ENCODE results near the gene REXO5. TPM values are rescaled to one million over a fixed set of nuclear protein-coding genes. Genes with fewer than 3 reads are reported as not detected.

The REXO5 gene
- total and polyA plus RNA-seq, 2 donors (not counting 1 experiment from before 2014, with no cell fraction given), result 0.42 to 1.3 TPM

GRCh38 chr16:20857281-20857680 is 51.0 kb downstream of the REXO5 start:
- no peak overlapping the region for H3K27ac ChIP-seq (ENCODE audit: low read length in 2 of 2)
- H3K36me3 ChIP-seq (replicated peaks in 1 of 2; ENCODE audit: control extremely low read depth in 1 of 2, control insufficient read depth in 1 of 2, extremely low read depth in 1 of 2, insufficient read depth in 2 of 2, low read length in 1 of 2), result peaks cover 9 to 11% of the 10 kb centered on the region in 2 experiments
- TF ChIP-seq EZH2 (IDR thresholded peaks at IDR 0.05; ENCODE audit: borderline replicate concordance, insufficient read depth, low read depth, low read length, poor library complexity, severe bottlenecking) (no peak), CTCF (IDR thresholded peaks at IDR 0.05) (no peak)
- H3K27me3 Mint-ChIP-seq, result no peaks in the 10 kb centered on the region
- POLR2A ChIA-PET, result no interaction called here
- H3K4me1 ChIP-seq (ENCODE audit: control insufficient read depth in 2 of 2, insufficient read depth in 2 of 2, low read length in 2 of 2), result no peaks in the 10 kb centered on the region
- H3K27ac Mint-ChIP-seq, result no peak overlapping the region
- no peaks in the 10 kb centered on the region for H3K27me3 ChIP-seq (replicated peaks in 1 of 4; ENCODE audit: control extremely low read depth in 1 of 4, control insufficient read depth in 3 of 4, insufficient read depth in 4 of 4, low read length in 3 of 4)
- H3K4me3 ChIP-seq (ENCODE audit: control extremely low read depth in 1 of 5, extremely low read depth in 1 of 5, insufficient read depth in 1 of 5, low read depth in 2 of 5, low read length in 4 of 5), result no peak overlapping the region
- no peaks in the 10 kb centered on the region for H3K9me3 ChIP-seq (ENCODE audit: control extremely low read depth in 1 of 3, control insufficient read depth in 2 of 3, insufficient read depth in 1 of 3, low read length in 2 of 3)
- DNase-seq (no peak), ATAC-seq (ENCODE audit: low read depth) (no peak)
- H3K9me3 Mint-ChIP-seq (ENCODE audit: insufficient read depth), result no peaks in the 10 kb centered on the region
- H3K79me2 ChIP-seq (ENCODE audit: control insufficient read depth, insufficient read depth, low read length), result peaks cover under 1% of the 10 kb centered on the region
- no peaks in the 10 kb centered on the region for H3K4me1 Mint-ChIP-seq
- no peak overlapping the region for H2AFZ ChIP-seq (ENCODE audit: insufficient read depth, low read depth, low read length, poor library complexity, severe bottlenecking)
- no peak overlapping the region for H3K9ac ChIP-seq (ENCODE audit: low read length)
- H3K4me3 Mint-ChIP-seq, result no peak overlapping the region
- CTCF ChIA-PET, result interaction anchor here (0.7 to 1.3 kb wide), 2 partner anchors 9 to 330 kb away, joined by 3 to 4 read pairs; no protein-coding TSS in a partner anchor
- WGBS (ENCODE audit: insufficient coverage), result 100% methylated on average over 1 of the region's 2 CpGs
- no peak overlapping the region for H3K4me2 ChIP-seq (replicated peaks; ENCODE audit: low read depth, low read length, poor library complexity, severe bottlenecking)
- H4K20me1 ChIP-seq (ENCODE audit: control insufficient read depth, insufficient read depth, low read length, poor library complexity, severe bottlenecking), result no peaks in the 10 kb centered on the region
- intact Hi-C loops (cut with micrococcal nuclease), result loop anchor here (10.0 kb wide), 1 partner anchor 698 kb away; no protein-coding TSS in a partner anchor

GRCh38 chr16:20859229-20859628 is 52.9 kb downstream of the REXO5 start:
- Histone ChIP-seq H2AFZ (ENCODE audit: insufficient read depth, low read depth, low read length, poor library complexity, severe bottlenecking) (no peak overlapping the region), H3K4me1 (ENCODE audit: control insufficient read depth in 2 of 2, insufficient read depth in 2 of 2, low read length in 2 of 2) (no peaks in the 10 kb centered on the region), H3K36me3 (replicated peaks in 1 of 2; ENCODE audit: control extremely low read depth in 1 of 2, control insufficient read depth in 1 of 2, extremely low read depth in 1 of 2, insufficient read depth in 2 of 2, low read length in 1 of 2) (peaks cover 9 to 11% of the 10 kb centered on the region in 2 experiments), H3K9me3 (ENCODE audit: control extremely low read depth in 1 of 3, control insufficient read depth in 2 of 3, insufficient read depth in 1 of 3, low read length in 2 of 3) (no peaks in the 10 kb centered on the region), H3K27me3 (replicated peaks in 1 of 4; ENCODE audit: control extremely low read depth in 1 of 4, control insufficient read depth in 3 of 4, insufficient read depth in 4 of 4, low read length in 3 of 4) (no peaks in the 10 kb centered on the region), H3K4me3 (ENCODE audit: control extremely low read depth in 1 of 5, extremely low read depth in 1 of 5, insufficient read depth in 1 of 5, low read depth in 2 of 5, low read length in 4 of 5) (no peak overlapping the region), H3K9ac (ENCODE audit: low read length) (no peak overlapping the region), H3K4me2 (replicated peaks; ENCODE audit: low read depth, low read length, poor library complexity, severe bottlenecking) (no peak overlapping the region), H4K20me1 (ENCODE audit: control insufficient read depth, insufficient read depth, low read length, poor library complexity, severe bottlenecking) (no peaks in the 10 kb centered on the region), H3K27ac (ENCODE audit: low read length in 2 of 2) (no peak overlapping the region), H3K79me2 (ENCODE audit: control insufficient read depth, insufficient read depth, low read length) (peaks cover 13% of the 10 kb centered on the region)
- ATAC-seq (ENCODE audit: low read depth) (no peak), DNase-seq (no peak)
- peaks cover 5% of the 10 kb centered on the region for H3K4me1 Mint-ChIP-seq
- H3K9me3 Mint-ChIP-seq (ENCODE audit: insufficient read depth), result no peaks in the 10 kb centered on the region
- WGBS (ENCODE audit: insufficient coverage), result 100% methylated on average over 2 of the region's 3 CpGs
- no peak overlapping the region for H3K4me3 Mint-ChIP-seq
- H3K27me3 Mint-ChIP-seq, result no peaks in the 10 kb centered on the region
- intact Hi-C loops (cut with micrococcal nuclease), result loop anchor here (10.0 kb wide), 1 partner anchor 696 kb away; no protein-coding TSS in a partner anchor
- no peak for TF ChIP-seq EZH2 (IDR thresholded peaks at IDR 0.05; ENCODE audit: borderline replicate concordance, insufficient read depth, low read depth, low read length, poor library complexity, severe bottlenecking)
- no peak for TF ChIP-seq CTCF (IDR thresholded peaks at IDR 0.05)
- POLR2A ChIA-PET, result no interaction called here
- CTCF ChIA-PET, result no interaction called here
- no peak overlapping the region for H3K27ac Mint-ChIP-seq

Data from B cell (primary cell).